Thymus (tissue), 11 donors: ENCODE data around the gene FXYD2. TPM values are rescaled to one million over a fixed set of nuclear protein-coding genes. Genes with fewer than 3 reads are reported as not detected.
A peak's percentile ranks its signal among the peaks of the same experiment; 100 is the strongest.

Experiments used
- DNase-seq, 9 donors: peaks; one replicate each; pipeline ENCODE4 v3.0.0-alpha.2; 2013; ENCODE audit warnings: low spot score in 9 of 9, low read depth in 6 of 9, missing footprints in 1 of 9
- H3K27ac ChIP-seq, 2 donors: one replicate each; pipeline ENCODE4 v1.5.1; 2013; ENCODE audit warnings: control low read depth in 1 of 2, low read depth in 1 of 2, low read length in 1 of 2, mild to moderate bottlenecking in 1 of 2, moderate library complexity in 1 of 2
- H3K27me3 ChIP-seq, 2 donors: one replicate each; pipeline ENCODE4 v1.5.1; 2013; ENCODE audit warnings: low read length in 1 of 2; ENCODE audit not compliant: control insufficient read depth in 2 of 2, insufficient read depth in 1 of 2
- H3K36me3 ChIP-seq, 2 donors: one replicate each; pipeline ENCODE4 v1.5.1; 2013; ENCODE audit warnings: low read length in 1 of 2, mild to moderate bottlenecking in 1 of 2, moderate library complexity in 1 of 2; ENCODE audit not compliant: control insufficient read depth in 2 of 2, insufficient read depth in 2 of 2
- H3K4me1 ChIP-seq, 2 donors: one replicate each; pipeline ENCODE4 v1.5.1; 2013; ENCODE audit warnings: low read length in 2 of 2; ENCODE audit not compliant: control insufficient read depth in 2 of 2, insufficient read depth in 2 of 2
- H3K4me3 ChIP-seq, 2 donors: one replicate each; pipeline ENCODE4 v1.5.1; 2013; ENCODE audit warnings: low read length in 2 of 2, control low read depth in 1 of 2, mild to moderate bottlenecking in 1 of 2
- H3K9me3 ChIP-seq, 2 donors: one replicate each; pipeline ENCODE4 v1.5.1; 2013; ENCODE audit warnings: low read length in 1 of 2, mild to moderate bottlenecking in 1 of 2; ENCODE audit not compliant: control insufficient read depth in 2 of 2, insufficient read depth in 1 of 2
- WGBS: extraction: QIAGEN DNeasy Blood & Tissue Kit; methylation state at CpG from one replicate; pipeline ENCODE4 v1.1.7; 2013; 5-methylcytosine and 5-hydroxymethylcytosine counted together
- polyA plus RNA-seq: library from polyadenylated mRNA; stranded (reverse); fragments of 200-250 nt; gene quantifications from one replicate; pipeline ENCODE4 v1.2.3, GENCODE V29; 2013
- total RNA-seq: library from RNA; stranded (reverse); fragments of 120-200 nt; gene quantifications from one replicate; pipeline ENCODE4 v1.2.4, GENCODE V29; 2013
- donor health status: healthy.

FXYD2 gene
- total and polyA plus RNA-seq, 2 donors: 78.9 to 100 TPM

DNA sequence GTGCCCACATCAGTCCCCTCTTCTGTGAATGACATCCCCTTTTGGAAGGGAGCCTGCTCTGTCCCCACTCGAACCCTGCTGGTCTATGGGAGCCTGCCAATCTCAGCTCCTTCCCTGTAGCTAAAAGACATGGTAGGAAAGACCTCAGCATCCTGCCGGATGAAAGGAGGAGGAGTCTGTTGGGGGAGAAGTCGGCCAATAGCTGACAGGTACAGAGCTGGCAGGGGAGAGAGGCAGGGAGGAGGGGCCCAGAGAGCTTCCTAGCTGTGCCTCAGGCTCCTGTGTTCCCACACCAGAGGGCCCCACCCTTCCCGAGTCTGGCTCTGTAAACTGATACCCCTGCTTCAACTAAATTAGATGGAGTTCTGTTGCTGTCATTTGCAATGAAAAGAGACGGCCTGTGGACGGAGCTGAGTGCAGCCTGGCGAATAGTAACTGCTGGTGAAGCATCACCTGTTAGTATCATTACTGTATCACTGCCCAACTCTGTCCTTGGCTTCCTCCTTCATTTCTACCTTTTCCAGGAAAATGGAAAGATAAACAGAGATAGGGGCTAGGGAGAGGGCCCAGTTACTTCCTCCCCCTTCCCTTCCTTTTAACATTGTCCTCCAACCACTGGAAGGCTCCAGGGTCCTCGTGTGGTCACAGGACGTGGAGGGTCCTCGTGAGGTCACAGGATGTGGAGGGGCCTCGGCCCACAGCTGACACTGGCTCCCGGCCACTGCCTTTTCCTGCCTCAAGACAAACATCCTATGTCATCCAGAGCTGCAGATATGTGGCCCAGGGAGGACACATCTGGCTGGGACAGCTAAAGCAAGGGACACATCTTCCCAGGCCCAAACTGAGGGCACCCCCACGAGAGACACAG lies 36.8 kb upstream of the FXYD2 start:
- peak overlapping the region in 1 of 2 donors; percentile 30 for H3K27ac ChIP-seq
- DNase-seq: no peak
- 77% methylated on average over 13 of the region's 13 CpGs for WGBS

DNA sequence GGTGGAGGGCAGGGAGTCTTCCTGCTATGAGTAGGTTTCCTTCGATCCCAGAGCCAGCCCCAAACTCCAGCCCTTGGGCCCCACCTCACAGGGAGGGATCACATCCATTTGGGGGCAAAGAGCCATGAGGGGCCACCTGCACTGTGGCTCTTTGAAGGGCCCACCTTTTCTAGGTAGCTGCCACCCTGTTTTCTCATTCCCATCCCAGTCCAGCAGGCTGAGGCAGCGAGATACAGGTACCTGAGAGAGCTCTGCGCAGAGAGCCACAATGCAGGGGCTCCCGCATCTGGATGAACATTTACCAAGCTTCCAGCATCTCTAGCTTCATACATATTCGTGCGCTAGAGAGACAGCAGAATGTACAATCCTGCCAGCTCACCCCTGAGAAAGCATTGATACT lies 35.6 kb upstream of the FXYD2 start:
- no peak for DNase-seq
- H3K4me3 ChIP-seq: no peak overlapping the region
- 89% methylated on average over 6 of the region's 6 CpGs for whole genome bisulfite sequencing
- H3K4me1 ChIP-seq: peaks cover 0 to 9% of the 10 kb centered on the region in 2 donors
- no peaks in the 10 kb centered on the region for H3K36me3 ChIP-seq
- H3K27ac ChIP-seq: no peak overlapping the region
- peaks cover 0 to 2% of the 10 kb centered on the region in 2 donors for H3K27me3 ChIP-seq
- no peaks in the 10 kb centered on the region for H3K9me3 ChIP-seq

More for the DNA sequence above, 36.8 kb upstream of the FXYD2 start:
- Histone ChIP-seq H3K36me3 (no peaks in the 10 kb centered on the region), H3K4me3 (no peak overlapping the region), H3K27me3 (peaks cover 0 to 2% of the 10 kb centered on the region in 2 donors), H3K9me3 (no peaks in the 10 kb centered on the region), H3K4me1 (peaks cover 0 to 9% of the 10 kb centered on the region in 2 donors)

DNA sequence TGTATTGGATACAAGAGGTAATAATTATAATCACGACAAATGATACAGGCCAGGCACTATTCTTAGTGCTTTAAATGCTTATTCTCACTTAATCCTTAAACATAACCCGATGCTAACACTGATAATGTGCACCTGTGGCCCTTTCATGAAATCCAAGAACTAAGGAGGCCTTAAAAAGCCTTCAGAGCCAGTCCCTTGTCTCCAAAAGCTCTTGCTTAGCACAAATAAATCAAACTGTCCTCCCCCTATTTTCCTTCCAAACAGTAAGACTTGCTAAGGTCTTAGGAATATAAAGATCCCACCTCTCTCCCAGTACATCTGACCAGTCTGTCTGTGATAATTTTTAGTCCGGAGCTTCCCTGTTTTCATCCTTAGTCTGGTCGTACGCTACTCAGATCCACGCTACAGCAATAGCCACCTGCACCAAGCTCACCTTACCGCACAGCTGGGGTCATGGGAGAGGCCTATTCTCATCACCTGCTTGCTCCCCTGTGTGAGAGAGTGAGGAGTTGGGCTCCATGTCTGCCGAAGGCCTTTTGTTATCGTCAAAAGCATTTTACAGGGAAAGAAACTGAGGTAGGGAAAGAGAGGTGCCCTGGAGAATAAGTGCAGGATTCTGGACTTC lies 35.1 kb upstream of the FXYD2 start:
- Histone ChIP-seq H3K36me3 (no peaks in the 10 kb centered on the region), H3K4me1 (peaks cover 0 to 9% of the 10 kb centered on the region in 2 donors), H3K27me3 (peaks cover 0 to 2% of the 10 kb centered on the region in 2 donors), H3K4me3 (no peak overlapping the region), H3K27ac (no peak overlapping the region), H3K9me3 (no peaks in the 10 kb centered on the region)
- DNase-seq: no peak
- 92% methylated on average over 9 of the region's 9 CpGs for WGBS

DNA sequence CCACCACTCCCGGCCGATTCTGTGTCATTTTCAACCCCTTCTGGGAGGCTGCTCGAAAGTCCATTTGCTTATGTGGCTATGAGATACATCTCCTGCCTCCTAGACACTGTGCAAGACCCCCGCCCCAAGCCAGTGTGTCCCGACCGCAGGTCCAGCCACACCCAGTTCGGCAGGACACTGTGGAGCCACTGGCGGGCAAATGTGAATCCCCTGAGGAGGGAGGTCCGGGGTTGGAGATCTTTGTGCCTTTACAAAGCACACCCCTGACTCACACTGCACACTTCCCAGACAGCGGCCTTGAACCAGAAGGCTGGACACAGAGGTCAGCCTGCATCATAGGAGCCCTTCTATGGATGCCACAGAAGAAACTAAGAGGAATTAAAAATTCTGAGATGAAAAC lies 34.5 kb upstream of the FXYD2 start:
- H3K27me3 ChIP-seq: peaks cover 0 to 2% of the 10 kb centered on the region in 2 donors
- WGBS: 92% methylated on average over 10 of the region's 10 CpGs
- no peaks in the 10 kb centered on the region for H3K9me3 ChIP-seq
- no peaks in the 10 kb centered on the region for H3K36me3 ChIP-seq
- H3K4me1 ChIP-seq: peaks cover 0 to 11% of the 10 kb centered on the region in 2 donors
- no peak overlapping the region for H3K4me3 ChIP-seq
- no peak for DNase-seq
- H3K27ac ChIP-seq: no peak overlapping the region

DNA sequence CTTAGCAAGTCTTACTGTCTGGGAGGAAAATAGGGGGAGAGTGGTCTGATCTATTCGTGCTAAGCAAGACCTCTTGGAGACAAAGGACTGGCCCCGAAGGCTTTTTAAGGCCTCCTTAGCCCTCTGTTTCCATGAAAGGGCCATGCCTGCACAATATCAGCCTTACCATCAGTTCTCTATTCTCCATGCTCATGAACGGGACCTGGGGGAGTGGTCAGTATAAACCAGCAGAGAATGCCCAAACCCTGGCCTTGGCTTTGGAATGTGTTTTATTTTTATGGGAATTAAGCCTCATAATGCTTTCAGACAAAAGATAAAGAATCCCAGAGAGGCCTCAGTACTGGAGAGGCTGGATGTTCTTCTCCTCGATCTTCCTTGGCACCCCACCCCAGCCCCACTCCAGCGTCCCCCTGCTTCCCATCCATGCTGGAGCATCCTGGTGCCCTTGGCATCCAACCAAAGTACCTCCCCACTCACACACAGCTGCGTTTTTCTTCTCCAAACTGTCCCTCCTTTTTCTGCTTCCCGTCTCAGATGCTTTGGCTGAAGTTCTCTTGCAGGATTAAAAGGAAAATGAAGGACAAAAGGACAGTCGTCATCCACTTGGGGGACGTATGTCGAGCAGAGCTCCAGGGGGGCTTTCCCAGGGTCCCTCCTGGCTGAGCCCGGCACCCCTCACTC lies 33.3 kb upstream of the FXYD2 start:
- Histone ChIP-seq H3K36me3 (no peaks in the 10 kb centered on the region), H3K27me3 (peaks cover 0 to 2% of the 10 kb centered on the region in 2 donors), H3K9me3 (no peaks in the 10 kb centered on the region), H3K4me1 (peaks cover 0 to 12% of the 10 kb centered on the region in 2 donors), H3K4me3 (no peak overlapping the region), H3K27ac (no peak overlapping the region)
- WGBS: 95% methylated on average over 11 of the region's 11 CpGs
- no peak for DNase-seq

DNA sequence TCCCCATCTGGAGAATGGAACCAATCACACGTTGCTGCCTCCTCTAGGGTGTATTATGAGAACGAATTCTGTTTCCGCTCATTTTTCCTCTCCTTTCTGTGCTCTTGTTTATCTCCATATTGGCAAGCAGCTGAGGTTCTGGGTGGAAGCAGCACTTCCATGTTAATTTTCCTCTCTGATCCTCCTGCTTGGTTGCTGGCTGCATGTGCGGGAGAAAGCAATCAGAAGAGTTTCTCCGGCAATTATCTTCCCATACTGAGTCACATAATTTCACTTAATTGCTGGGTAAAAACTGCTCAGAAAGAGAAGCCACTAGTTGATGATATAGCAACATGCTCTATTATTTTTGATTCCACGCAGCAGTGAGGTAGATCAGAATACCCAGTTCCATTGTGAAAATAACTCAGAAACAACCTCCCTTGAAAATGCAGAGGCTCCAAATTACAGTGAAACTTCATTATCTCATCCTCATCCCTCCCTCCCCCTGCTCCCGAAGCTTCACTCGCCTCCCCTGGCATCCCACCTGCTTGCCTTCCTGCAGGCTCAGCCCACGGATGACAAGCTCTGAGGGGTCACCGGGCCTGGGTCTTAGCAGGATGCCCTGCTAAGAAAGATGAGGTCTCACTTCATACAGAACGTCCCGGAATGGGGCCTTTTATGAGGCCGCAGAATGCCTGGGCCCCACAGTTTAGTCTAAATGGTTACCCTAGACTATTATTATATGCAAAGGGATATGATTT lies 31.5 kb upstream of the FXYD2 start:
- no peak for DNase-seq
- Histone ChIP-seq H3K27me3 (peaks cover 0 to 2% of the 10 kb centered on the region in 2 donors), H3K36me3 (no peaks in the 10 kb centered on the region), H3K9me3 (no peaks in the 10 kb centered on the region), H3K4me1 (peaks cover 0 to 3% of the 10 kb centered on the region in 2 donors), H3K4me3 (no peak overlapping the region), H3K27ac (no peak overlapping the region)
- 97% methylated on average over 13 of the region's 13 CpGs for WGBS

DNA sequence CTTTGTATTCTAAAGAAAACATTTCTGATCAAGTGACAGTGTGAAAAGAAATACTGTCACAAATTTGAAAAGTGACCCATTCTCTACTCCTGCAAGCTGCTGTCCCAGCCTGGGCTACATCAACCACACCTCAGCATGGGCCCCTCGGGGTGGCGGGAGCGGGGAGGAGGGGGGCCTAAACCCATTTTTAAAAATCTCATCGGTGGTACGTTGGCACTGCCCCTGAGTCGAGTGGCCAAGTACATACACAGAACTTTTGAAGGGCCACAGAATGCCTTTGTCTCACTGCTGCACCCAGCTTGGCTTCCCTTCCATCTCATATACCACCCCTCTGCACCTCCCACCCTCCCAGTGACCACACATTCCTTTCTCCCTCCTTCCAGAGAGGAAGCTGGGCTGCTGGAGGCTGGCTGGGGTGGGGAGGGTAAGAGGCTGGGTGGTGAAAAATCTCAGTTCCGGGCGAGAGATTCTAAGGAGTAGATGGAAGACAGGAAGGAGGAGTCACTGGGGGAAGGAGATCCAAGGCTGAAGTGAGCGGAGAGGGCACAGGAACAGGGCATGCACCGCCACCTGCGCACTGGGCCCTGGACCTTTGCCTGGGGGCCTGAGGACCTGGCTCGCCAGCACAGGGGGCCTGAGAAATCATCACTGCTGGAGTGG lies 30.8 kb upstream of the FXYD2 start:
- H3K4me1 ChIP-seq: peaks cover 0 to 3% of the 10 kb centered on the region in 2 donors
- no peak for DNase-seq
- H3K36me3 ChIP-seq: no peaks in the 10 kb centered on the region
- peaks cover 0 to 2% of the 10 kb centered on the region in 2 donors for H3K27me3 ChIP-seq
- H3K9me3 ChIP-seq: no peaks in the 10 kb centered on the region
- no peak overlapping the region for H3K4me3 ChIP-seq
- 95% methylated on average over 12 of the region's 12 CpGs for WGBS
- no peak overlapping the region for H3K27ac ChIP-seq

DNA sequence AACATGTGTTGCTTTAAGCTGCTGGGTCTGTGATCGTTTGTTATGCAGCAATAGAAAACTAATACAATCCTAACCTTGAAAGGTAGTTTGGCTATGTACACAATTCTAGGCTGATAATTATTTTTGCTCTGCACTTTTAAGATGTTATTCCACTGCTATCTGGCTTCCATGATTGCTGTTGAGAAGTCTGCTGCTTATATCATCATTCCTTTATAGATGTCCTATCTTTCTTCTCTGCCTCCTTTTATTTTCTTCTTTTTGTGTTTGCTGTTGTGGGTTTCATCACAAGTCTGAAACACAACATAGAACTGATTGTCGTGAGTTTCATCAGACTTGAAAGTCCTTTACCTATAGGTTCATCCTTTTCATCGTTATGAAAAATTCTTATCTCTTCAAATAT lies 27.8 kb upstream of the FXYD2 start:
- no peaks in the 10 kb centered on the region for H3K36me3 ChIP-seq
- DNase-seq: no peak
- H3K9me3 ChIP-seq: no peaks in the 10 kb centered on the region
- peaks cover 0 to 3% of the 10 kb centered on the region in 2 donors for H3K4me1 ChIP-seq
- no peak overlapping the region for H3K4me3 ChIP-seq
- H3K27ac ChIP-seq: no peak overlapping the region
- H3K27me3 ChIP-seq: no peaks in the 10 kb centered on the region
- WGBS: 81% methylated on average over 3 of the region's 3 CpGs
